ENCODE data around the gene AKIP1. TPM values are rescaled to one million over a fixed set of nuclear protein-coding genes. Genes with fewer than 3 reads are reported as not detected.
A peak's percentile ranks its signal among the peaks of the same experiment; 100 is the strongest.

Gene AKIP1
- polyA plus RNA-seq, 1 donor from 2014 or later = 81.5 TPM

DNA sequence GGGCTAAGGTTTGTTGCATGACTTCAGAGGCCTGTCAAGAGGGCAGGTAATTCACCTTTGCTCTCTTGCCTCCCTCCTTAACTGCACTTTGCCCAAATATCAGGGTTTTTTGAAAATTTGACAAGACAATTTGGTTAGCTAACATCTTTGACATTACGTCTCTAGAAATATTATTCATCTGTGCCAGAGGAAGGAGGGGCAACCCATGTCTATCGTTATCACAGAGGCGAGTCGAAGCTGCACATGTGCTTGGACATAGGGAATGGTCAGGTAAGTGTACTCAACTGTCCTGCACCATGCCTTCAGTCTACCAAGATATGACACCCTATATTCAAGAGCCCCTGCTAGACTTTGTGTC lies 3.7 kb downstream of the AKIP1 start:
- Histone ChIP-seq H3K9ac (ENCODE audit: low read length) (no peak overlapping the region), H3K36me3 (ENCODE audit: insufficient read depth, low read length) (peaks cover 4% of the 10 kb centered on the region), H2AFZ (ENCODE audit: low read depth, low read length) (no peak overlapping the region), H3K9me3 (ENCODE audit: low read length) (no peaks in the 10 kb centered on the region), H3K4me2 (ENCODE audit: low read length) (no peak overlapping the region), H3K79me2 (replicated peaks; ENCODE audit: insufficient read depth, low read length) (peaks cover 12% of the 10 kb centered on the region), H3K4me3 (ENCODE audit: low read length) (peak overlapping the region; percentile 46), H3K9me2 (ENCODE audit: insufficient read depth, low read length) (no peaks in the 10 kb centered on the region), H3K27me3 (ENCODE audit: insufficient read depth, low read depth, low read length) (no peaks in the 10 kb centered on the region), H3K27ac (ENCODE audit: low read length) (no peak overlapping the region), H4K20me1 (ENCODE audit: insufficient read depth) (no peaks in the 10 kb centered on the region), H3F3A (ENCODE audit: insufficient read depth, low read length, poor library complexity, severe bottlenecking) (no peaks in the 10 kb centered on the region)
- no peak for TF ChIP-seq MXI1 (conservative IDR thresholded peaks at IDR 0.05; ENCODE audit: poor library complexity, severe bottlenecking)
- TF ChIP-seq POLR2AphosphoS5 (IDR thresholded peaks at IDR 0.05) = no peak
- no peak for TF ChIP-seq EZH2 (IDR thresholded peaks at IDR 0.05; ENCODE audit: borderline replicate concordance, insufficient read depth, low read length, poor library complexity, severe bottlenecking)
- TF ChIP-seq, protein P1, sequence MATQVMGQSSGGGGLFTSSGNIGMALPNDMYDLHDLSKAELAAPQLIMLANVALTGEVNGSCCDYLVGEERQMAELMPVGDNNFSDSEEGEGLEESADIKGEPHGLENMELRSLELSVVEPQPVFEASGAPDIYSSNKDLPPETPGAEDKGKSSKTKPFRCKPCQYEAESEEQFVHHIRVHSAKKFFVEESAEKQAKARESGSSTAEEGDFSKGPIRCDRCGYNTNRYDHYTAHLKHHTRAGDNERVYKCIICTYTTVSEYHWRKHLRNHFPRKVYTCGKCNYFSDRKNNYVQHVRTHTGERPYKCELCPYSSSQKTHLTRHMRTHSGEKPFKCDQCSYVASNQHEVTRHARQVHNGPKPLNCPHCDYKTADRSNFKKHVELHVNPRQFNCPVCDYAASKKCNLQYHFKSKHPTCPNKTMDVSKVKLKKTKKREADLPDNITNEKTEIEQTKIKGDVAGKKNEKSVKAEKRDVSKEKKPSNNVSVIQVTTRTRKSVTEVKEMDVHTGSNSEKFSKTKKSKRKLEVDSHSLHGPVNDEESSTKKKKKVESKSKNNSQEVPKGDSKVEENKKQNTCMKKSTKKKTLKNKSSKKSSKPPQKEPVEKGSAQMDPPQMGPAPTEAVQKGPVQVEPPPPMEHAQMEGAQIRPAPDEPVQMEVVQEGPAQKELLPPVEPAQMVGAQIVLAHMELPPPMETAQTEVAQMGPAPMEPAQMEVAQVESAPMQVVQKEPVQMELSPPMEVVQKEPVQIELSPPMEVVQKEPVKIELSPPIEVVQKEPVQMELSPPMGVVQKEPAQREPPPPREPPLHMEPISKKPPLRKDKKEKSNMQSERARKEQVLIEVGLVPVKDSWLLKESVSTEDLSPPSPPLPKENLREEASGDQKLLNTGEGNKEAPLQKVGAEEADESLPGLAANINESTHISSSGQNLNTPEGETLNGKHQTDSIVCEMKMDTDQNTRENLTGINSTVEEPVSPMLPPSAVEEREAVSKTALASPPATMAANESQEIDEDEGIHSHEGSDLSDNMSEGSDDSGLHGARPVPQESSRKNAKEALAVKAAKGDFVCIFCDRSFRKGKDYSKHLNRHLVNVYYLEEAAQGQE (IDR thresholded peaks at IDR 0.05; ENCODE audit: borderline replicate concordance) = no peak
- peak; percentile 55 for TF ChIP-seq SMC3 (conservative IDR thresholded peaks at IDR 0.05; ENCODE audit: poor library complexity)

DNA sequence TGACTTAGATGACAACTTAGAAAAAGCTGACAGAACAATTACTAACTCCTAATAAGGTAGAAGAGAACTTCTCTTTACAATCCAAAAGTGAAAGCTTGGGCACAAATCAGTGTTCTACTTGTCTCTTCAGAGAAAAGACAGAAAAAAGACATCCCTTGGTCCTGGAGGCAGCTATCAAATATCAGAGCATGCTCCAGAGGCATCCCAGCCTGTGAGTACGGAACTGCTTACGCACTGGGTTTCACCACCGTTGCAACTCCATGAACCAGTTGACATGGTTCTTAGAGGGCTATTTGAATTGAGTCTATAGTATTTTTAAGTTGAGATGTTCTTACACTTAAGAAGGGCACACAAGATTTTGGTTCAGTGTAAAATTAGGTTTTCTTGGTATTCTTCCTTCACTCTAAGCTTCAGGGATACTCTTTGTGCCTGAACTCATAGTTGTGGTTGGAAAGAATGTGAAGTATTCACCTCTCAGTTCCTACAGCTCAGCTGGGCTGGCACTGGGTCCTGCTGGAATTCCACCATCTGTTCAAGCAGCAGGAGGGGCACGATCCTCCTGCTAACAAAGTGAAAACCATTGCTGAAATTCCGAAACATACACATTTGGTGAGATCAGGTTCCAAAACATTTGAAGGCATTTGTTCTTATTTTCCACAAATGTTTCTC lies 6.3 kb downstream of the AKIP1 start:
- no peaks in the 10 kb centered on the region for H4K20me1 ChIP-seq (ENCODE audit: insufficient read depth)
- no peaks in the 10 kb centered on the region for H3K9me2 ChIP-seq (ENCODE audit: insufficient read depth, low read length)
- no peak overlapping the region for H3K4me3 ChIP-seq (ENCODE audit: low read length)
- TF ChIP-seq RAD21 (conservative IDR thresholded peaks at IDR 0.05) (no peak), MXI1 (conservative IDR thresholded peaks at IDR 0.05; ENCODE audit: poor library complexity, severe bottlenecking) (no peak), EZH2 (IDR thresholded peaks at IDR 0.05; ENCODE audit: borderline replicate concordance, insufficient read depth, low read length, poor library complexity, severe bottlenecking) (no peak)
- TF ChIP-seq, protein P2, sequence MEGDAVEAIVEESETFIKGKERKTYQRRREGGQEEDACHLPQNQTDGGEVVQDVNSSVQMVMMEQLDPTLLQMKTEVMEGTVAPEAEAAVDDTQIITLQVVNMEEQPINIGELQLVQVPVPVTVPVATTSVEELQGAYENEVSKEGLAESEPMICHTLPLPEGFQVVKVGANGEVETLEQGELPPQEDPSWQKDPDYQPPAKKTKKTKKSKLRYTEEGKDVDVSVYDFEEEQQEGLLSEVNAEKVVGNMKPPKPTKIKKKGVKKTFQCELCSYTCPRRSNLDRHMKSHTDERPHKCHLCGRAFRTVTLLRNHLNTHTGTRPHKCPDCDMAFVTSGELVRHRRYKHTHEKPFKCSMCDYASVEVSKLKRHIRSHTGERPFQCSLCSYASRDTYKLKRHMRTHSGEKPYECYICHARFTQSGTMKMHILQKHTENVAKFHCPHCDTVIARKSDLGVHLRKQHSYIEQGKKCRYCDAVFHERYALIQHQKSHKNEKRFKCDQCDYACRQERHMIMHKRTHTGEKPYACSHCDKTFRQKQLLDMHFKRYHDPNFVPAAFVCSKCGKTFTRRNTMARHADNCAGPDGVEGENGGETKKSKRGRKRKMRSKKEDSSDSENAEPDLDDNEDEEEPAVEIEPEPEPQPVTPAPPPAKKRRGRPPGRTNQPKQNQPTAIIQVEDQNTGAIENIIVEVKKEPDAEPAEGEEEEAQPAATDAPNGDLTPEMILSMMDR (IDR thresholded peaks at IDR 0.05; ENCODE audit: poor library complexity, severe bottlenecking) = no peak
- peaks cover 4% of the 10 kb centered on the region for H3K36me3 ChIP-seq (ENCODE audit: insufficient read depth, low read length)
- peaks cover 10% of the 10 kb centered on the region for H3K79me2 ChIP-seq (replicated peaks; ENCODE audit: insufficient read depth, low read length)
- no peak overlapping the region for H3K27ac ChIP-seq (ENCODE audit: low read length)
- H3K9me3 ChIP-seq (ENCODE audit: low read length) = no peaks in the 10 kb centered on the region
- no peak overlapping the region for H3K9ac ChIP-seq (ENCODE audit: low read length)
- H2AFZ ChIP-seq (ENCODE audit: low read depth, low read length) = no peak overlapping the region
- H3K27me3 ChIP-seq (ENCODE audit: insufficient read depth, low read depth, low read length) = no peaks in the 10 kb centered on the region
- H3K4me2 ChIP-seq (ENCODE audit: low read length) = no peak overlapping the region
- H3F3A ChIP-seq (ENCODE audit: insufficient read depth, low read length, poor library complexity, severe bottlenecking) = no peaks in the 10 kb centered on the region

DNA sequence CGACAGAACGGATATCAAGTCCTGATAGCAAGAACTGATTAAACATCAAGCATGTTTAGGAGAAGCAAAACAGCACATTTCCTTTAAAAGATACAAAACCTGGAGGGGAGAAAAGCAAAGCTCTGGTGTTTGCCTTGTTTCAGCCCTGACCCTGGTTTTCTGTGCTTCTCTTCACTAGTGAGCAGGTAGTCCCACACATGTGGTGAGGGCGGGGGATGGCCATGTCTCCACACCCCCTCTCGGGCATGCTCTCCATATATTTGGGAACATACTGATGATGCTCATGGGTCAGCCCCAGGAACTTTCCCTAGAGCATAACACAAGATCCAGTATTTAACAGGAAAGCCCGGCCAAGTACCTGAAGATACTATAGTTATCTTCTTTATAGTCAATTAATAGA lies 11.7 kb downstream of the AKIP1 start:
- no peaks in the 10 kb centered on the region for H3F3A ChIP-seq (ENCODE audit: insufficient read depth, low read length, poor library complexity, severe bottlenecking)
- H2AFZ ChIP-seq (ENCODE audit: low read depth, low read length) = no peak overlapping the region
- H3K27ac ChIP-seq (ENCODE audit: low read length) = no peak overlapping the region
- peaks cover 7% of the 10 kb centered on the region for H3K36me3 ChIP-seq (ENCODE audit: insufficient read depth, low read length)
- H4K20me1 ChIP-seq (ENCODE audit: insufficient read depth) = no peaks in the 10 kb centered on the region
- no peak overlapping the region for H3K9ac ChIP-seq (ENCODE audit: low read length)
- no peaks in the 10 kb centered on the region for H3K27me3 ChIP-seq (ENCODE audit: insufficient read depth, low read depth, low read length)
- no peaks in the 10 kb centered on the region for H3K9me2 ChIP-seq (ENCODE audit: insufficient read depth, low read length)
- H3K4me3 ChIP-seq (ENCODE audit: low read length) = no peak overlapping the region
- no peak overlapping the region for H3K4me2 ChIP-seq (ENCODE audit: low read length)
- TF ChIP-seq SMC3 (conservative IDR thresholded peaks at IDR 0.05; ENCODE audit: poor library complexity) (no peak), TAF1 (IDR thresholded peaks at IDR 0.05; ENCODE audit: low read depth) (no peak), EP300 (conservative IDR thresholded peaks at IDR 0.05; ENCODE audit: poor library complexity, severe bottlenecking) (no peak), MXI1 (conservative IDR thresholded peaks at IDR 0.05; ENCODE audit: poor library complexity, severe bottlenecking) (no peak), EZH2 (IDR thresholded peaks at IDR 0.05; ENCODE audit: borderline replicate concordance, insufficient read depth, low read length, poor library complexity, severe bottlenecking) (no peak), RAD21 (conservative IDR thresholded peaks at IDR 0.05) (no peak), POLR2AphosphoS5 (IDR thresholded peaks at IDR 0.05) (no peak)
- TF ChIP-seq, protein P2 (IDR thresholded peaks at IDR 0.05; ENCODE audit: poor library complexity, severe bottlenecking) = no peak
- TF ChIP-seq, protein P1 (IDR thresholded peaks at IDR 0.05; ENCODE audit: borderline replicate concordance) = no peak
- H3K79me2 ChIP-seq (replicated peaks; ENCODE audit: insufficient read depth, low read length) = no peaks in the 10 kb centered on the region
- H3K9me3 ChIP-seq (ENCODE audit: low read length) = no peaks in the 10 kb centered on the region

Data from neural cell (in vitro differentiated cells).